WERI-Rb-1 (cell line): Measurements from ENCODE around the gene MRGPRG.
"Not testable (repeated sequence)": the region's sequence is repeated elsewhere in the genome, so short reads cannot be mapped to it uniquely, and the experiment has no call there.

ENCODE experiments used
- DNase-seq: peaks from one replicate; pipeline ENCODE4 v3.0.0-alpha.2; 2020
- H3K27ac ChIP-seq: fragments of 250-450 bp; sonication (Bioruptor Pico); 2 replicates; pipeline ENCODE4 v1.5.1; 2020; ENCODE audit warnings: mild to moderate bottlenecking, moderate library complexity
- H3K27me3 ChIP-seq: fragments of 250-450 bp; sonication (Bioruptor Pico); 2 replicates; pipeline ENCODE4 v1.5.1; 2021; ENCODE audit warnings: mild to moderate bottlenecking, low read depth, moderate library complexity; ENCODE audit not compliant: insufficient read depth, severe bottlenecking
- H3K36me3 ChIP-seq: fragments of 250-450 bp; sonication (Bioruptor Pico); 2 replicates; pipeline ENCODE4 v1.5.1; 2020; ENCODE audit warnings: mild to moderate bottlenecking, moderate library complexity
- H3K4me3 ChIP-seq: 2 replicates; pipeline ENCODE4 v1.5.1; 2011; ENCODE audit warnings: low read depth, mild to moderate bottlenecking, control low read depth, low read length
- H3K9me3 ChIP-seq: fragments of 250-450 bp; sonication (Bioruptor Pico); 2 replicates; pipeline ENCODE4 v1.5.1; 2021; ENCODE audit warnings: mild to moderate bottlenecking, moderate library complexity; ENCODE audit not compliant: severe bottlenecking
- TF ChIP-seq, protein P1 (sequence below): IDR thresholded peaks from 2 replicates; pipeline ENCODE4 v1.5.1; 2011; ENCODE audit warnings: low read depth, mild to moderate bottlenecking, control low read depth, inconsistent platforms, low read length

MRGPRG gene, protein sequence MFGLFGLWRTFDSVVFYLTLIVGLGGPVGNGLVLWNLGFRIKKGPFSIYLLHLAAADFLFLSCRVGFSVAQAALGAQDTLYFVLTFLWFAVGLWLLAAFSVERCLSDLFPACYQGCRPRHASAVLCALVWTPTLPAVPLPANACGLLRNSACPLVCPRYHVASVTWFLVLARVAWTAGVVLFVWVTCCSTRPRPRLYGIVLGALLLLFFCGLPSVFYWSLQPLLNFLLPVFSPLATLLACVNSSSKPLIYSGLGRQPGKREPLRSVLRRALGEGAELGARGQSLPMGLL

DNA sequence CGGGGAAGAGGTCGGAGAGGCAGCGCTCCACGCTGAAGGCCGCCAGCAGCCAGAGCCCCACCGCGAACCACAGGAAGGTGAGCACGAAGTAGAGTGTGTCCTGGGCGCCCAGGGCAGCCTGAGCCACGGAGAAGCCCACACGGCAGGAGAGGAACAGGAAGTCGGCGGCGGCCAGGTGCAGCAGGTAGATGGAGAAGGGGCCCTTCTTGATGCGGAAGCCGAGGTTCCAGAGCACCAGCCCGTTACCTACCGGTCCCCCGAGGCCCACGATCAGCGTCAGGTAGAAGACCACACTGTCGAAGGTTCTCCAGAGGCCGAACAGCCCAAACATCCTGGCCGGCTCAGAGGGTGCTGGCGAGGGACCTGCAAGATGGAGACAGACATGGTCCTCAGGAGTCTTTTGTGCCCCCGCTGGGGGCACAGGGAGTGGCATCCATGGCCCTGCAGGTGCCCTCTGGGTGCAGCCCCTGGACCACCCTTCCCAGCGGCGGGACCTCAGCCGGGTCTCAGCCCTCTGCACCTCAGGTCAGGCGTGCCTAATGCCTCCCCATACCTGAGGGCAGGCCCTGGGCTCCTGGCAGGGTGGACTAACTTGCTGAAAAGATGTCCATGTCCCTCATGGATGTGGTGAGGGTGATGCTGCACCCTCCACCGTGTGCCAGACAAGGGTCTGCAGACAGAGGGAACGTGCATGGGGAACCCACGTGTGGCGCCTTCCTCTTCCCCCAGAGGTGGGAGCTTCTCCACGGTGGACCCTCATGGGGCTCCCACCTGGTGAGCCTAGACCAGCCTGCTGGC is at the start of gene MRGPRG:
Gene MRGPRG (minus strand): TSS at position 331 of the 798 bp plus-strand sequence. CDS start 0 bp downstream, at position 331.
- TF ChIP-seq, protein P1, sequence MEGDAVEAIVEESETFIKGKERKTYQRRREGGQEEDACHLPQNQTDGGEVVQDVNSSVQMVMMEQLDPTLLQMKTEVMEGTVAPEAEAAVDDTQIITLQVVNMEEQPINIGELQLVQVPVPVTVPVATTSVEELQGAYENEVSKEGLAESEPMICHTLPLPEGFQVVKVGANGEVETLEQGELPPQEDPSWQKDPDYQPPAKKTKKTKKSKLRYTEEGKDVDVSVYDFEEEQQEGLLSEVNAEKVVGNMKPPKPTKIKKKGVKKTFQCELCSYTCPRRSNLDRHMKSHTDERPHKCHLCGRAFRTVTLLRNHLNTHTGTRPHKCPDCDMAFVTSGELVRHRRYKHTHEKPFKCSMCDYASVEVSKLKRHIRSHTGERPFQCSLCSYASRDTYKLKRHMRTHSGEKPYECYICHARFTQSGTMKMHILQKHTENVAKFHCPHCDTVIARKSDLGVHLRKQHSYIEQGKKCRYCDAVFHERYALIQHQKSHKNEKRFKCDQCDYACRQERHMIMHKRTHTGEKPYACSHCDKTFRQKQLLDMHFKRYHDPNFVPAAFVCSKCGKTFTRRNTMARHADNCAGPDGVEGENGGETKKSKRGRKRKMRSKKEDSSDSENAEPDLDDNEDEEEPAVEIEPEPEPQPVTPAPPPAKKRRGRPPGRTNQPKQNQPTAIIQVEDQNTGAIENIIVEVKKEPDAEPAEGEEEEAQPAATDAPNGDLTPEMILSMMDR: no peak
- H3K27me3 ChIP-seq: no peaks in the 10 kb centered on the region
- no peaks in the 10 kb centered on the region for H3K9me3 ChIP-seq
- no peak within 1 kb of the TSS for H3K4me3 ChIP-seq
- DNase-seq: no peak
- no peaks in the 10 kb centered on the region for H3K36me3 ChIP-seq
- H3K27ac ChIP-seq: no peak within 1 kb of the TSS

DNA sequence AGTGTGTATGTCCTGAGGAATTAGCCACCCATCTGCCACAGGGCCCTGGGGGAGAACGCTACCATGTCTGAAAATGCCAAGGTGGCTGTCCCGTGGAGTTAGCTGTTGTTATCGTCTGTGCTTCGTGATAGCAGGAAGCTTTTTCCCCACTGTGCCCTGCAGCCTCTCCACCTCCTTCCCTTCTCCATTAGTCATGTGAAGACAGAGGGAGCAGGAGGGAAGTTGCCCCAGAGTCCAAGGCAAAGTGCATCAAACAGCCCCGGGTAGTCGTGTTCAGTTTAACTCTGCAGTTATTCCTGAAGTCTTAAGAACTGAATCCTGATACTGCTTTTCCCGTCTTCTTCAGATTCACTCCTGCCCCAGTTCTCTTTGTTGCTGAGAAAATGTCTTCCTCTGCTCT is 43.9 kb upstream of the MRGPRG start:
- H3K36me3 ChIP-seq, DNase-seq, H3K4me3 ChIP-seq, H3K9me3 ChIP-seq, H3K27me3 ChIP-seq, H3K27ac ChIP-seq: not testable (repeated sequence)

DNA sequence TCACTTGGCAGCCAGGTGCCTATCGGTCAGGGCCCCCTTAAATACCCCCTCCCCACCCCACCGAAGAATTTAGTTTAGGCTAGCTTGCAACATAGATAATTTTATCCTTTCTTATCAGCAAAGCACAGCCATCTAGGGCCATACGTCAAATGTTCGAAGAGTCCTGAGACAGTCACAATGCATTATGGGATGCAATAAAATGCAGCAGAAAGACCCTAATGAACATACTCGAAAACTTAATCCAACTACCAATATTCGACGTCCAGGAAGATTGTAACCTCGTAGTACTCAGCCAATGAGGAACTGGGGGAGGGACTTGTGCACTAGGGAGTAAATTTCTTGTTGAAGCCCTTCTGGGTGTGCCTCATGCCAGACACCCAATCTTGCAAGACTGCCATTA is 43.2 kb upstream of the MRGPRG start:
- H3K4me3 ChIP-seq, H3K27me3 ChIP-seq, H3K36me3 ChIP-seq, H3K9me3 ChIP-seq, H3K27ac ChIP-seq, DNase-seq: not testable (repeated sequence)

DNA sequence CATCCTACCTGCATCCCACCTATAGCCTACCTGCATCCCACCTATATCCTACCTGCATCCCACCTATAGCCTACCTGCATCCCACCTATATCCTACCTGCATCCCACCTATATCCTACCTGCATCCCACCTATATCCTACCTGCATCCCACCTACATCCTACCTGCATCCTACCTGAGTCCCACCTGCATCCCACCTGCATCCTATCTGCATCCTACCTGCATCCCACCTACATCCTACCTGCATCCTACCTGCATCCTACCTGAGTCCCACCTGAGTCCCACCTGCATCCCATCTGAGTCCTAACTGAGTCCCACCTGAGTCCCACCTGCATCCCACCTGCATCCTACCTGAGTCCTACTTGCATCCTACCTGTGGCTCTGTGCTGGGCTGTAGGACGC is 38.9 kb upstream of the MRGPRG start:
- H3K27me3 ChIP-seq, H3K36me3 ChIP-seq, H3K9me3 ChIP-seq, H3K4me3 ChIP-seq, H3K27ac ChIP-seq, DNase-seq: not testable (repeated sequence)

DNA sequence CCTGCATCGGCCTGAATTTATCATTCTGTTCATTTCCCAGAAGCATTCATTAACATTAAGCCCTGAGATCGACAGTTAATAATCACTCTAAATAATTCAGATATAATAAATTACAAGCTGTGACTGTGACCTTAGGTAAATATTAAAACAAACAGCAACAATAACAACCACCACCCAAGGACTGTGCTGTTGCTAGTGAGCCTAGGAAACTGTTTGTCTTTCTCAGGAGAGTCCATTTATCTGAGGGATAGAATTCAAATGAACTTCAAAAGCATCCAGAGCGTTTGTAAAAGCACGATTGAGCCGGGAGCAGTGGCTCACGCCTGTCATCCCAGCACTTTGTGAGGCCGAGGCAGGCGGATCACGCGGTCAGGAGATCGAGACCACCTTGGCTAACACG is 36.6 kb upstream of the MRGPRG start:
- H3K4me3 ChIP-seq, DNase-seq, H3K27me3 ChIP-seq, H3K9me3 ChIP-seq, H3K27ac ChIP-seq, H3K36me3 ChIP-seq: not testable (repeated sequence)

DNA sequence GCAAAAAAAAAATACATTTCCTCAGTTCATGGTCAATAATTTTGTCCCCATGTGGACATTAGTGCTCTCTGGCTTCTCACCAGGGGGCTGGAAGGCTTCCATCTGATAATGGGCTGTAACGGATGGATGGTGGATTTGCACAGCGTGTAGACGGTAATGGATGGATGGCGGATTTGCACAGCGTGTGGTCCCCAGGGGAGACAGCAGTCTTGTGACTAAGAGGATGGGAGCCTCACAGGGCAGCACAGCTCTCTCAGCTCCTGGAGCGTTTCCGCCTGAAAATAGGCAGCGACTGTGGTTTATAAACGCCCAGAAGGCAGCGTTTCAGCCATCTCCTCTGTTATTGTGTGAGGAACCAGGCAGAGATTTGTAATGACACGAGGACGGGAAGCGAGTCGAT is 36.2 kb upstream of the MRGPRG start:
- not testable (repeated sequence) for H3K27ac ChIP-seq, H3K36me3 ChIP-seq, H3K4me3 ChIP-seq, DNase-seq, H3K9me3 ChIP-seq, H3K27me3 ChIP-seq

DNA sequence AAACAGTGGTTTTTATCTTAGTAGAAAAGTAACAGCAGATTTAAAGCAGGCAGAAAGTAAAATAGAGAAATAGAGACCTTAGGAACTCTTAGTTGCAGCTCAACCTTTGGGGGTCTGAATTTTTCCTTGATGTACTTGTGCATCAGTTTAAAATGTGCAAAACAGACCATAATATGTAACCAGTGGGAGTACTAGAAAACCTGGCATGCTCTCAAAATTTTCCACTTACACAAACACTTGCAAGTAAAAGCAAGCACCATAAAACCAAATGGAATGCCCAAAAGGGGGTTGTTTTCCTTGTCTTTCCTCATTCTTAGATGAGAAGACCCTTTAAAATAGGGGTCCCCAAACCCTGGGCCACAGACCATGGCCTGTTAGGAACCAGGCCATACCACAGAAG is 26.5 kb upstream of the MRGPRG start:
- Histone ChIP-seq H3K9me3 (peaks cover 3% of the 10 kb centered on the region), H3K27me3 (no peaks in the 10 kb centered on the region), H3K4me3 (no peak overlapping the region), H3K27ac (no peak overlapping the region), H3K36me3 (no peaks in the 10 kb centered on the region)
- no peak for DNase-seq
- TF ChIP-seq, protein P1: no peak

DNA sequence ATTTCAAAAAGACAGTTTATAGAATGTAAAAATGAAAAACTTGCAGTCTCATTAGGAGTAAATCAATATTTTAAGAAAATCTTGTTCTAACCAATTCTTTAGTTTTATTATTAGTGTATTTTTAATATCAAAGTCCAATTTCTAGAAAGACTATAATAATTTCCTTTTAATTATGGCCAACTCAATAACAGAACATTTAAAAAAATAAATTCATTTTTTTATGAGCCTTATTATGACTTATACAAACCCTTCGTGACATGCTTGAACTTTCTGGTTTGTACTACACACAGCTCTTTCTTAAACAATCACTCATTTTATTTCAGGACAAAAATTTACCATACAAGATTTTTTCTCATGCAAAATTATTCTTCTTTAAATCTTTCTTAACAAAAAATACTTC is 25.3 kb upstream of the MRGPRG start:
- no peaks in the 10 kb centered on the region for H3K27me3 ChIP-seq
- no peak overlapping the region for H3K27ac ChIP-seq
- peaks cover 3% of the 10 kb centered on the region for H3K9me3 ChIP-seq
- TF ChIP-seq, protein P1: no peak
- no peak for DNase-seq
- H3K36me3 ChIP-seq: no peaks in the 10 kb centered on the region
- H3K4me3 ChIP-seq: no peak overlapping the region
